Transverse colon (tissue), 4 donors: ENCODE data around the gene PPP1R2B.

Experiments used
- CTCF ChIP-seq, 5 experiments: fragments of 200-600 bp in 3 of 5; fragments of 450-650 bp in 2 of 5; sonication (generic) in 3 of 5; IDR thresholded peaks; 1 replicate in 2 of 5; 2 replicates in 3 of 5; pipeline ENCODE4 v1.5.1; 2016 to 2017; ENCODE audit warnings: antibody characterized with exemption in 5 of 5, inconsistent platforms in 3 of 5, mild to moderate bottlenecking in 2 of 5, moderate library complexity in 1 of 5
- POLR2AphosphoS5 ChIP-seq, 3 donors: sonication (generic); formaldehyde crosslinking; IDR thresholded peaks; one replicate each; pipeline ENCODE4 v1.6.1; 2016; ENCODE audit warnings: antibody characterized with exemption in 3 of 3

DNA sequence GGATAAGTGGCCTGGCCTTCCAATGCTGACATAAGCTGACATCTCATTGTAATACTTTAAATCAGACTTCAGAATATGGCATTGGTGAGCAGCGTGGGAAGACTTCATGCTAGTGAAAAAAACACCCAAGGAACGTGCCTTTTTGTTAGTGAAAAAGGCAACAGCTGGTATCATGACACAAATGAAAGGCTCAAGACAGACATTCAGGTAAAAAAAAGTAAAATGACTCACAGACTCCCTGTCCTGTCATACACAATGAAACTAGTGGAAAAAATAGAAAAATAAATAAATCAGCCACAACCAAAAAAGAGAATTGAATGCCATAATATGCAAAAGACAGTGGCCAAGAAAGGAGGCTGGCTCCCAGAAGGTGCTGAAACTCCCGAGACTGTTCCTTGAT is 24.4 kb upstream of the PPP1R2B start:
- TF ChIP-seq CTCF (IDR thresholded peaks at IDR 0.05) (no peak), POLR2AphosphoS5 (IDR thresholded peaks at IDR 0.05) (no peak)
